Epidermal melanocyte (primary cell): ENCODE results near the gene CACNB4.
"Not testable (repeated sequence)": the region's sequence is repeated elsewhere in the genome, so short reads cannot be mapped to it uniquely, and the experiment has no call there.

Experiments used
- DNase-seq: peaks from one replicate; pipeline ENCODE4 v3.0.0; 2011; ENCODE audit warnings: low spot score; ENCODE audit not compliant: insufficient read length

The CACNB4 gene

GRCh38 chr2:151828143-151828889, 270.5 kb downstream of the CACNB4 start, which contains the start of gene ARL5A:
TSS of gene ARL5A (minus strand) at chr2:151828421. CDS start at chr2:151828176, 245 bp downstream.
- DNase-seq: peak; percentile 79

GRCh38 chr2:151827564-151828142, 271.2 kb downstream of the CACNB4 start:
- DNase-seq: no peak

GRCh38 chr2:151826737-151827157, 272.1 kb downstream of the CACNB4 start:
- no peak for DNase-seq

- no peak for DNase-seq
Observed at GRCh38 chr2:151824886-151825285, 274.0 kb downstream of the CACNB4 start.

- DNase-seq: no peak
Observed at GRCh38 chr2:151823651-151824050, 275.2 kb downstream of the CACNB4 start.

- DNase-seq: no peak
Observed at GRCh38 chr2:151819920-151820319, 278.9 kb downstream of the CACNB4 start.

- DNase-seq: peak; percentile 35
Observed at GRCh38 chr2:151817929-151818328, 280.9 kb downstream of the CACNB4 start.

- no peak for DNase-seq
Observed at GRCh38 chr2:151816843-151817242, 282.0 kb downstream of the CACNB4 start.

GRCh38 chr2:151815821-151816489, 282.9 kb downstream of the CACNB4 start:
- no peak for DNase-seq

GRCh38 chr2:151810489-151810888, 288.4 kb downstream of the CACNB4 start:
- DNase-seq: no peak

- DNase-seq: no peak
Observed at GRCh38 chr2:151809073-151809383, 289.8 kb downstream of the CACNB4 start.

GRCh38 chr2:151808258-151809072, 290.4 kb downstream of the CACNB4 start:
- DNase-seq: no peak

- DNase-seq: no peak
Observed at GRCh38 chr2:151805961-151806360, 292.9 kb downstream of the CACNB4 start.

- DNase-seq: no peak
Observed at GRCh38 chr2:151805343-151805742, 293.5 kb downstream of the CACNB4 start.

- DNase-seq: no peak
Observed at GRCh38 chr2:151803811-151804210, 295.0 kb downstream of the CACNB4 start.

- no peak for DNase-seq
Observed at GRCh38 chr2:151802315-151802714, 296.5 kb downstream of the CACNB4 start.

- DNase-seq: no peak
Observed at GRCh38 chr2:151799886-151800292, 299.0 kb downstream of the CACNB4 start.

- no peak for DNase-seq
Observed at GRCh38 chr2:151796774-151797173, 302.1 kb downstream of the CACNB4 start.

GRCh38 chr2:151795646-151796240, 303.1 kb downstream of the CACNB4 start:
- DNase-seq: no peak

GRCh38 chr2:151794422-151794821, 304.4 kb downstream of the CACNB4 start:
- not testable (repeated sequence) for DNase-seq

GRCh38 chr2:151793123-151793522, 305.7 kb downstream of the CACNB4 start:
- DNase-seq: no peak
